Fibroblast of the aortic adventitia (primary cell): ENCODE measurements around the gene HINT1. TPM values are rescaled to one million over a fixed set of nuclear protein-coding genes. Genes with fewer than 3 reads are reported as not detected.

Experiments used
- DNase-seq: peaks from one replicate; pipeline ENCODE4 v3.0.0-alpha.2; 2010; ENCODE audit warnings: low read depth
- H3K4me3 ChIP-seq: 2 replicates; pipeline ENCODE4 v1.5.1; 2011; ENCODE audit warnings: low read depth, mild to moderate bottlenecking, control low read depth, low read length, moderate library complexity
- total RNA-seq: library from RNA; depleted of rRNA; stranded (reverse); fragments of >200 nt; gene quantifications from 2 replicates; pipeline ENCODE4 v1.2.3, GENCODE V29; 2012; ENCODE audit warnings: low replicate concordance
- TF ChIP-seq, protein P1 (sequence below): IDR thresholded peaks from 2 replicates; pipeline ENCODE4 v1.5.1; 2011; ENCODE audit warnings: mild to moderate bottlenecking, low read length, control low read depth, inconsistent platforms; ENCODE audit not compliant: insufficient read depth

Gene HINT1
- total RNA-seq, 1 donor = 152 TPM

DNA sequence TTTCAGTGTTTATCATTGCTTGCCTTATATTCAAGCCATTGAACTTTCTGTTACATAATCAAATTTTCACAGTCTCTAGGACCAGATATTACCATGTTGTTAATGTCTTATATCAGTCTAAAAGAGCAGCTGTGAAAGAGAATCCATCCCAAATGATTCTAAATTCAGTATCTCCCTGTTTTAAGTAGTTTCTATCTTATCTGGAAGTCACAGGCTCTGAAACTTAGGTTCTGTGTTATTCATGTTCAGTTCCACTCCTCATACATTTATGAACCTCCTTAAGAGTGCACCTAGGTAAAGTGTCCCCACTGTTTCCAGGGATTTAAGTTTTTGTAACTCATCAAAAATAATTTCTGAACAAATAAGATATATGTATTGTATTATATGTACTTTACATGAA lies 15.4 kb upstream of the HINT1 start:
- no peak for DNase-seq

DNA sequence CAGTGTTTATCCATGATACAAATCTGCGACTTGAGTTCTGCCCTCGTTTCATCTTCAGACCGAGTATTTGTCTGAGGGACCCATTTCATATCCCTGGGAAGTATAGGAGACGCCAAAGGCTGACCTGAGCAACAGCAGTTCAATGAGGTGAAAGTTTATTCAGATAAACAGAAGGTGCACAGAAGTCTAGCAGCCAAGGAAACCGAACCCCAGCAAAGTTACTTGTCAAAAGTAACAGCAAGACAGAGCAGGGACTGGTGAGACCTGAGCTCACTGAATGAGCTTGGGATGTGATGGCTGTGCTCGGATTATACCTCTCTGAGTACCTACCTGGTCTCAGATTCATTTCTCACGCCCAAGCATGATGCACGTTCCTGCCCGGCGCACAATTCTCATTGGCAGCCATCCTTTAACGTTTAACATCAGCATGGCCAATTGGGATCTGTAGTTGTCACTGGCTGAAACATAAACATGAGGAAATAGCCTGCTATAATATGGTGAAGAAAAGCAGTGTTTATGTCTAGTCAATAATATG lies 6.3 kb upstream of the HINT1 start:
- TF ChIP-seq, protein P1, sequence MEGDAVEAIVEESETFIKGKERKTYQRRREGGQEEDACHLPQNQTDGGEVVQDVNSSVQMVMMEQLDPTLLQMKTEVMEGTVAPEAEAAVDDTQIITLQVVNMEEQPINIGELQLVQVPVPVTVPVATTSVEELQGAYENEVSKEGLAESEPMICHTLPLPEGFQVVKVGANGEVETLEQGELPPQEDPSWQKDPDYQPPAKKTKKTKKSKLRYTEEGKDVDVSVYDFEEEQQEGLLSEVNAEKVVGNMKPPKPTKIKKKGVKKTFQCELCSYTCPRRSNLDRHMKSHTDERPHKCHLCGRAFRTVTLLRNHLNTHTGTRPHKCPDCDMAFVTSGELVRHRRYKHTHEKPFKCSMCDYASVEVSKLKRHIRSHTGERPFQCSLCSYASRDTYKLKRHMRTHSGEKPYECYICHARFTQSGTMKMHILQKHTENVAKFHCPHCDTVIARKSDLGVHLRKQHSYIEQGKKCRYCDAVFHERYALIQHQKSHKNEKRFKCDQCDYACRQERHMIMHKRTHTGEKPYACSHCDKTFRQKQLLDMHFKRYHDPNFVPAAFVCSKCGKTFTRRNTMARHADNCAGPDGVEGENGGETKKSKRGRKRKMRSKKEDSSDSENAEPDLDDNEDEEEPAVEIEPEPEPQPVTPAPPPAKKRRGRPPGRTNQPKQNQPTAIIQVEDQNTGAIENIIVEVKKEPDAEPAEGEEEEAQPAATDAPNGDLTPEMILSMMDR = no peak
- peak overlapping the region; percentile 71 for H3K4me3 ChIP-seq
- no peak for DNase-seq

More for the DNA sequence above, 15.4 kb upstream of the HINT1 start:
- TF ChIP-seq, protein P1 = no peak
- no peak overlapping the region for H3K4me3 ChIP-seq

DNA sequence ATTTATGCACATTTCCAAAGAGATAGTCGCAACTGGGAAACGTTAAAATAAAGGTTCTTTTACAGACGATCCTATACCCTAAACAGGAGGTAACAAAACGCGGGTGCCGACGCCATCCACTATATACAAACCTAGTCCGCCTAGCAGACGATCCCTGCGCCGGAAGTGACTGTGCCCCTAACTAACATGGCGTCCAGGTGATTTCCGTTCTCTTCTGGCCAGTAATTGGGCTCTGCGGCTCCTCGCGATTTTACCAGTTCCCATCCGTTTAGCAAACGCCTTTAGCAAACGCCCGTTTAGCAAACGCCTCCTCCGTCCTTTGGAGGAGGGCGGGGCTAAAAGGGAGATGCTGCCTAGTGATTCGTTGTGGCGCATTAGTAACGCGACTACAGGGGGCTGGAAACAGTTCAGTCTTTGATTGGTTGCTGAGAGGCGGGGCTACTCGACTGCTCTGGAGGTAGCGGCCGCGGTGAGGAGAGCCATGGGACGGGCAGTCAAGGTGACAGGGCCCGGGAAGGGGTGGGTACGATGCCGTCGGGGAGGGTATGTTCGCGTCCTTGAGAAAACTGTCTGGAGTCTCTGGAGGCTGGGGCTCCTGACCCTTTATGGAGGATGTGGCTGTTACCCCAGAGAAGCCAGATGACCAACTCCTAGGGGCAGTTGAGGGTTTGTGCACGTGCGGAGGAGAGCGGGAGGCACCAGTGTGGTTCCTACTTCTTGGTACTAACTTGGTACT lies 5.7 kb upstream of the HINT1 start, which contains the start of gene LYRM7:
TSS of gene LYRM7 (plus strand) at position 405 of the 736 bp plus-strand sequence. CDS start at position 482, 77 bp downstream.
- peak within 1 kb of the TSS; percentile 76 for H3K4me3 ChIP-seq
- TF ChIP-seq, protein P1 = peak; percentile 21
- peak; percentile 99 for DNase-seq

DNA sequence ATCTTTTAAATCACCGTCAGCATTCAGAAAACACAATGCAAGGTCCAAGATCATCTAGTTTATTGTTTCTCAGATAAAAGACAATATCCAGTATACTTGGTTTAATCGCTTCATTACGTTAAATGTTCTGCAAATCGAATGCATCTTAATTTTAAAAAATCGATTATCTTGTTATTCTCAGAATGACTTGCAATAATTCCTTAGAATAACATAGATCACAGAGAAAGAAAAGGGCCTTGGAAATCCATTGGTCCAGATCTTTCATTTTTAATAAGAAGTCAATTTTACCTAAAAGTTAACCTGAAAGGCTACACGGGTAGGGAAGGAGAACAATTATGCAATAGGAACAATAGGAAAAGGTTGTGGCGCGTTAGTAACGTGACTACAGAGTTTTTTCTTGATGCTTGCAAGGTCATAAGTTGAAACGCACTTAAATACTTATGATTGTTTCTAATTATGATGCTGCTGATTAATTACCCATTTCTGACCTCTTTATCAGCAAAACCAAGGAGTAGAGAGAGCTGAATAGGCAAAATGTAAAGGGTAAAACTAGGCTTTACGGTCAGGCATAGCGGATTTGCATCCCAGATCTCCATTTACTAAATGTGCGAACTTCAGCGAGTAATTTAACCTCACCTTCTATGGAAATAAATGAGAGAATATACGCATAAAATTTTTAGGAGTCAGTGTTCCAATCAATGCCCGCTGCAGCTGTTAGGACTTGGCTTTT lies 4.9 kb upstream of the HINT1 start:
- H3K4me3 ChIP-seq = peak overlapping the region; percentile 76
- TF ChIP-seq, protein P1 = no peak
- DNase-seq = no peak

DNA sequence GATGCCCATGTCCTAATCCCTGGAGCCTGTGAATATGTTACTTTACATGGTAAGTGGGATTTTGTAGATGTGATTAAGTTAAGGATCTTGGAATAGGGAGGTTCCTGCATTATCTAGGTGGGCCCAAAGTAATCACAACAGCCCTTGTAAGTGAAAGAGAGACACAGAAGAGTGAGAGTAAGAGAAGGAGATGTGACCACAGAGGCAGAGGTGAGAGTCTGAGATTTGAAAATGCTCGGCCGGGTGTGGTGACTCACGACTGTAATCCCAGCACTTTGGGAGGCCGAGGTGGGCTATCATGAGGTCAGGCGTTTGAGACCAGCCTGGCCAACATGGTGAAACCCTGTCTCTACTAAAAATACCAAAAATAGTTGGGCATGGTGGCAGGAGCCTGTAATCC lies 2.6 kb upstream of the HINT1 start:
- TF ChIP-seq, protein P1 = no peak
- no peak for DNase-seq
- H3K4me3 ChIP-seq = no peak overlapping the region

DNA sequence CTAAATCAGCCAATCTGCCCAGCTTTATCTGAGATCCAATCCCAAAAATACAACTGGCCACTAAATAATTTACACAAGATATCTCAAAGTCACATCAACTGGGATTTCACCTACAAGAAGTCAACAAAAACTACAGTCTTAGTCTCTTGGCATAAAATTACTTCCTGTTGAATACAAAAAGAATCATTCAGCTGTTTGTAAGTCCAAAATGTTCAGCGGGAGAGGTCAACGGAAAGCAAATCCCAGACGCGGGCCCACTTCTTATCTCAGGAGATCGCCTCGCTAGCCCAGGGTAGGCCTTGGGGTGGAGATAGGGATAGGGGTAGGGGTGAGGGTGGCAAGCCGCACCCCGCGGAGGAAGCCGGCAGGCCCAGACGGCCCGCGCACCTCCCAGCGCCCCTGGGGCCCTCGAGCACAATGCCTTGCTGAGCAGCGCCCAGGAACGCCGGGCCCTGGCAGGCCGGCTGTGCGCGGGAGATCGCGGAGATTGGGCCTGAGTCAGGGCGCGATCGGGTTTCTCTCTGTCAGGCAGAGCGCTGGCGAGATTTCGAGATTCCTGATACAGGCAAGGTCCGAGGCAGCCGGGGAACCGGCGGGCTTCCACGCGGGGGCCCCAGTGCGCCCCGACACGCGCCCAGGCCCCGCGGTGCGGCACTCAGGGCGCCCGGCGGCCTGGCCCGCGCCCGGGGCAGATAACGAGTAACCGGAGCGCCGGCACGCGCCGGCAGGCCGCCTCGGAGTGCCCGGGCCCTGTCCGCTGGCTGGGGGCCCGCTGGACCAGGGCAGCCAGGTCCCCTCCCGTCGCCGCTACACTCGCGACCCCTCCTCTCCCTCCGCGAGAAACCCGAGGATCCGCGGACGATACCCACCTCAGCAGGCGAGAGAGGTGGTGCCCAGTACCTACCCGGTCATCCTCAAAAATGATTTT lies 601 bp downstream of the HINT1 start:
- DNase-seq = peak; percentile 79
- peak overlapping the region; percentile 94 for H3K4me3 ChIP-seq
- TF ChIP-seq, protein P1 = no peak
